SK-N-SH (cell line): ENCODE measurements around the gene PLB1. TPM values are rescaled to one million over a fixed set of nuclear protein-coding genes. Genes with fewer than 3 reads are reported as not detected.

ENCODE experiments used
- CTCF ChIA-PET: fragments of 300-600, 350-600 bp; formaldehyde crosslinking; extraction: SDS; loops from one replicate; lab custom pipeline; 2021; lab: Yijun Ruan, JAX
- POLR2A ChIA-PET: fragments of 350-600 bp; sonication (Branson Sonifier 250); formaldehyde crosslinking; extraction: SDS; loops from one replicate; lab custom pipeline; 2020; ENCODE audit warnings: antibody characterized with exemption, inconsistent platforms; lab: Yijun Ruan, JAX
- DNase-seq: peaks from one replicate; pipeline ENCODE4 v3.0.0; 2012
- H2AFZ ChIP-seq: fragments of 200-600 bp; sonication (generic); 2 replicates; pipeline ENCODE4 v1.8.1; 2016; ENCODE audit warnings: antibody characterized with exemption, mild to moderate bottlenecking, low read depth
- H3F3A ChIP-seq: fragments of 200-600 bp; sonication (generic); replicated peaks from 2 replicates; pipeline ENCODE3; 2016; ENCODE audit warnings: antibody characterized with exemption, mild to moderate bottlenecking; ENCODE audit not compliant: insufficient read depth
- H3K27ac ChIP-seq, 2 experiments: fragments of 200-500 bp in 1 of 2; fragments of 200-600 bp in 1 of 2; sonication (Bioruptor generic) in 1 of 2; sonication (generic), shearing (Covaris generic) in 1 of 2; 2 replicates each; pipeline versions ENCODE4 v1.5.1 to v1.6.1; 2014 to 2016; ENCODE audit warnings: low read depth in 2 of 2, inconsistent platforms in 1 of 2, low read length in 1 of 2, mild to moderate bottlenecking in 1 of 2, mixed read lengths in 1 of 2
- H3K27me3 ChIP-seq: fragments of 200-600 bp; sonication (generic), shearing (Covaris generic); 2 replicates; pipeline ENCODE4 v1.6.1; 2016; ENCODE audit warnings: mixed run types; ENCODE audit not compliant: insufficient read depth
- H3K36me3 ChIP-seq, 2 experiments: fragments of 200-500 bp in 1 of 2; fragments of 200-600 bp in 1 of 2; sonication (Bioruptor generic) in 1 of 2; sonication (generic) in 1 of 2; replicated peaks in 1 of 2; 2 replicates each; pipeline versions ENCODE3 to v1.5.1; 2014 to 2016; ENCODE audit warnings: low read length in 1 of 2, mild to moderate bottlenecking in 1 of 2; ENCODE audit not compliant: insufficient read depth in 2 of 2, control insufficient read depth in 1 of 2
- H3K4me1 ChIP-seq, 2 experiments: fragments of 200-500 bp in 1 of 2; fragments of 200-600 bp in 1 of 2; sonication (Bioruptor generic) in 1 of 2; sonication (generic), shearing (Covaris generic) in 1 of 2; 2 replicates each; pipeline versions ENCODE4 v1.5.1 to v1.6.1; 2014 to 2016; ENCODE audit warnings: low read depth in 1 of 2, low read length in 1 of 2, mixed run types in 1 of 2; ENCODE audit not compliant: insufficient read depth in 2 of 2, control insufficient read depth in 1 of 2
- H3K4me2 ChIP-seq: fragments of 200-600 bp; sonication (generic), shearing (Covaris generic); 2 replicates; pipeline ENCODE4 v1.6.1; 2017; ENCODE audit warnings: mixed run types
- H3K4me3 ChIP-seq, 2 experiments: fragments of 200-500 bp in 1 of 2; fragments of 200-600 bp in 1 of 2; sonication (Bioruptor generic) in 1 of 2; sonication (generic), shearing (Covaris generic) in 1 of 2; 2 replicates each; pipeline versions ENCODE4 v1.5.1 to v1.8.1; 2014 to 2016; ENCODE audit warnings: low read depth in 2 of 2, inconsistent platforms in 1 of 2, low read length in 1 of 2, mild to moderate bottlenecking in 1 of 2, mixed read lengths in 1 of 2, moderate library complexity in 1 of 2
- H3K79me2 ChIP-seq: fragments of 200-600 bp; sonication (generic); 2 replicates; pipeline ENCODE4 v1.8.1; 2017; ENCODE audit warnings: mild to moderate bottlenecking; ENCODE audit not compliant: insufficient read depth
- H3K9ac ChIP-seq: fragments of 200-600 bp; sonication (generic); 2 replicates; pipeline ENCODE4 v1.6.1; 2017; ENCODE audit warnings: mixed run types
- H3K9me2 ChIP-seq: fragments of 200-600 bp; sonication (generic); 2 replicates; pipeline ENCODE4 v1.6.1; 2017; ENCODE audit warnings: mixed run types
- H3K9me3 ChIP-seq: fragments of 200-600 bp; sonication (generic); 2 replicates; pipeline ENCODE4 v1.6.1; 2017; ENCODE audit warnings: mixed run types, mild to moderate bottlenecking, moderate library complexity
- H4K20me1 ChIP-seq: fragments of 200-600 bp; sonication (generic); 2 replicates; pipeline ENCODE4 v1.6.1; 2017; ENCODE audit warnings: mild to moderate bottlenecking, mixed run types; ENCODE audit not compliant: insufficient read depth
- CHD2 ChIP-seq: fragments of 150-350 bp; IDR thresholded peaks from 2 replicates; pipeline ENCODE4 v1.6.1; 2018; ENCODE audit warnings: low read length; ENCODE audit not compliant: partially characterized antibody
- ELF1 ChIP-seq: IDR thresholded peaks from 2 replicates; pipeline ENCODE4 v1.4.0; 2012
- FOXJ3 ChIP-seq: sonication (generic); formaldehyde crosslinking; IDR thresholded peaks from 2 replicates; pipeline ENCODE4 v1.5.1; 2020; ENCODE audit warnings: mild to moderate bottlenecking, missing genetic modification reagents
- GABPA ChIP-seq: IDR thresholded peaks from 2 replicates; pipeline ENCODE4 v1.4.0; 2012; ENCODE audit warnings: low read depth, mild to moderate bottlenecking
- GATA2 ChIP-seq: sonication (generic); formaldehyde crosslinking; IDR thresholded peaks from 2 replicates; pipeline ENCODE4 v1.5.0; 2020; ENCODE audit warnings: mild to moderate bottlenecking, missing genetic modification reagents
- JUND ChIP-seq: IDR thresholded peaks from 2 replicates; pipeline ENCODE4 v1.4.0; 2012
- MAX ChIP-seq: IDR thresholded peaks from 2 replicates; pipeline ENCODE4 v1.4.0; 2012; ENCODE audit warnings: low read depth
- MEF2A ChIP-seq: IDR thresholded peaks from 2 replicates; pipeline ENCODE4 v1.4.0; 2012; ENCODE audit warnings: low read depth, borderline replicate concordance
- RCOR1 ChIP-seq: fragments of 150-350 bp; IDR thresholded peaks from 2 replicates; pipeline ENCODE4 v1.6.1; 2017; ENCODE audit warnings: antibody characterized with exemption, low read length
- REST ChIP-seq: IDR thresholded peaks from 2 replicates; pipeline ENCODE4 v1.6.1; 2012; ENCODE audit warnings: mild to moderate bottlenecking, low read depth, low read length, moderate library complexity
- SIN3A ChIP-seq: IDR thresholded peaks from 2 replicates; pipeline ENCODE4 v1.6.1; 2012; ENCODE audit warnings: low read depth, mild to moderate bottlenecking, low read length, moderate library complexity, borderline replicate concordance
- SMC3 ChIP-seq: IDR thresholded peaks from 2 replicates; pipeline ENCODE4 v1.6.1; 2012; ENCODE audit warnings: low read depth, low read length, improper control_type of control experiment
- TAF1 ChIP-seq: IDR thresholded peaks from 2 replicates; pipeline ENCODE4 v1.6.1; 2012; ENCODE audit warnings: low read depth, mild to moderate bottlenecking, low read length, moderate library complexity, borderline replicate concordance
- TCF12 ChIP-seq: IDR thresholded peaks from 2 replicates; pipeline ENCODE4 v1.4.0; 2012
- TEAD4 ChIP-seq: IDR thresholded peaks from 2 replicates; pipeline ENCODE4 v1.4.0; 2012; ENCODE audit warnings: mild to moderate bottlenecking, borderline replicate concordance; ENCODE audit not compliant: insufficient read depth
- USF1 ChIP-seq: IDR thresholded peaks from 2 replicates; pipeline ENCODE4 v1.4.0; 2012; ENCODE audit warnings: low read depth, borderline replicate concordance
- WGBS: methylation state at CpG from one replicate; pipeline ENCODE4 v1.1.6; 2017; ENCODE audit warnings: low lambda C conversion rate; 5-methylcytosine and 5-hydroxymethylcytosine counted together
- polyA plus RNA-seq, 3 experiments: library from polyadenylated mRNA; depleted of rRNA; stranded (reverse); fragments of >200 nt; gene quantifications; 2 replicates each; pipeline ENCODE4 v1.2.3, GENCODE V29; 2012
- TF ChIP-seq, protein P1 (sequence below): fragments of 150-350 bp; IDR thresholded peaks from 2 replicates; pipeline ENCODE4 v1.6.1; 2016; ENCODE audit warnings: mild to moderate bottlenecking, low read depth, low read length

The PLB1 gene
- polyA plus RNA-seq, 1 of the 3 experiments (the other 2 are of a cell fraction), result 0.10 TPM

DNA sequence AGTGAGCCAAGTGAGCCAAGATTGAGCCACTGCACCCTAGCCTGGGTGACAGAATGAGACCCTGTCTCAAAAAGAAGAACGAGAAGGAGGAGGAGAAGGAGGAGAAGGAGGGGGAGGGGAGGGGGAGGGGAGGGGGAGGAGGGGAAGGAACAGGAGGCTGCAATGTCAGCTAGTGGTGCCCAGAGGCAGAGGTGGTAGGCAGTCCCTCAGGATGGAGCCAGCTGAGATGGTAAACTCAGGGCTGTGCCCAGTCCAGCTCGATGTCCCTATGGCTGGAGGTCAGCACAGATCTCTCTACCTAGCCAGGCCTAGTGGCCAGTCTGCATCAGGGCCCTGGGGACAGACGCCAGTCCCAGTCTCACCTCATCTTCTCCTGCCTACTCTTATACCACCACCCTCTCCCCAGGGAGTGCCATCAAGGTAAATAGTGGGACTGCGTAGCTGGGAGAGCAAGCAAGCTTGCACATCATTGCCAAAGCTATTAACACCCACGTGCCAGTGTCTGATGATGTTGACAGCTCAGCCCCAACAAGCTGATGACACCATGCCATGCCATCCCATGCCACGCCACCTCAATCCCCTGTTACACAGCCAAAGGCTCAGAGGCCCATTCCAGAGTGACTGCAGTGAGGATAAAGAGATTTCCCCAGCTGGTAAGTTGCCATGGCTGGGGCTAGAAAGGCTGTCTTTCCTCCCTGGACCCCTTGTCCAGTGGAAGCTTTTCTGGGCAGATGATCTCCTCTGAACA, 7.6 kb upstream of the PLB1 start (continued):
- TF ChIP-seq TAF1 (no peak), GABPA (no peak), SIN3A (no peak), MEF2A (no peak), MAX (no peak)
- TF ChIP-seq, protein P1, sequence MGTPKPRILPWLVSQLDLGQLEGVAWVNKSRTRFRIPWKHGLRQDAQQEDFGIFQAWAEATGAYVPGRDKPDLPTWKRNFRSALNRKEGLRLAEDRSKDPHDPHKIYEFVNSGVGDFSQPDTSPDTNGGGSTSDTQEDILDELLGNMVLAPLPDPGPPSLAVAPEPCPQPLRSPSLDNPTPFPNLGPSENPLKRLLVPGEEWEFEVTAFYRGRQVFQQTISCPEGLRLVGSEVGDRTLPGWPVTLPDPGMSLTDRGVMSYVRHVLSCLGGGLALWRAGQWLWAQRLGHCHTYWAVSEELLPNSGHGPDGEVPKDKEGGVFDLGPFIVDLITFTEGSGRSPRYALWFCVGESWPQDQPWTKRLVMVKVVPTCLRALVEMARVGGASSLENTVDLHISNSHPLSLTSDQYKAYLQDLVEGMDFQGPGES, result no peak

DNA sequence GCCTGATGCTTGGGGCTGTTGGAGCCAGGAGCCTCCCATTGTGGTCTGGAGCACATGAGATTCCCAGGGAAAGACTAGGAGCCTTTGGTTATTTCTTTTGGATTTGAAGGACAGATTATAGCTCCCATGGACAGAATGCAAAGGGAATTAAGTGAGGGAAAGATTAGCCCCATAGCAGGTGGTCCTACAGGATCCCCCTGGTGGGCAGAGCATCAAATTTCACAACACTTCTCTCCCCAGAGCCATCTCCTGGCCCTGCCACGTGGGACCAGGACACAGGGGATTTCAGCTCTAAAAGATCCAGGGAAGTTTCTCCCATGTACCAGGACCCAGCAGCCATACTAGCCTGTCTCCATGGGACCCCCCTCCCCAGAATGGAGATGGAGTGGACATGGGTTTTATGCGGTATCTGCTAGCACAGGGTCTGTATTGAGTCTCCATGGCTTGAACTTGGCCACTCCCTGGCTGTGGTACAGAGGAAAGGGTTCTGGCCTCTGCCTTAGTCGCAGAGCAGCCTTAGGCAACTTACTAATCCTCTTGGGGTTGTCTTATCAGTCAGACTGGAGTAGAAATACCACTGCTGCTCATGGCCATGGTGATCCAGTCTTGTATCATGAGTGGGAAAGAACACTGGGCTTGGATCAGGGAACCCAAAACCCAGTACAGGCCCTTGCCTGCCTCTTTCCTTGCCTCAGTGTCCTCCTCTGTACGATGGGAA, 6.8 kb upstream of the PLB1 start:
- Histone ChIP-seq H3K27ac (no peak overlapping the region), H3K27me3 (no peaks in the 10 kb centered on the region; the same call in 1 of the 2 replicates), H3K36me3 (no peaks in the 10 kb centered on the region), H4K20me1 (no peaks in the 10 kb centered on the region), H3K9me2 (no peaks in the 10 kb centered on the region), H3K4me2 (no peak overlapping the region), H3F3A (no peaks in the 10 kb centered on the region), H3K4me3 (no peak overlapping the region), H3K79me2 (no peaks in the 10 kb centered on the region), H3K9ac (no peak overlapping the region), H3K4me1 (no peaks in the 10 kb centered on the region), H2AFZ (no peak overlapping the region)
- no peak for DNase-seq
- WGBS, result 44% methylated on average over 4 of the region's 4 CpGs
- POLR2A ChIA-PET, result no interaction called here
- CTCF ChIA-PET, result interaction anchor here (0.8 kb wide), 1 partner anchor 51 kb away, joined by 3 read pairs; no protein-coding TSS in a partner anchor
- TF ChIP-seq FOXJ3 (CRISPR knock-in tag) (no peak), TEAD4 (no peak), SMC3 (no peak), REST (no peak), RCOR1 (no peak), USF1 (no peak), TCF12 (no peak), GATA2 (CRISPR knock-in tag) (no peak), CHD2 (no peak), JUND (no peak), TAF1 (no peak), ELF1 (no peak)
- TF ChIP-seq, protein P1, result no peak
- TF ChIP-seq, all 33 proteins: peak for 0
- no peaks in the 10 kb centered on the region for H3K9me3 ChIP-seq
